HepG2 (cell line): ENCODE results near the gene RNASE7. TPM values are rescaled to one million over a fixed set of nuclear protein-coding genes. Genes with fewer than 3 reads are reported as not detected.

Experiments used
- CEBPZ ChIP-seq: IDR thresholded peaks from 2 replicates; pipeline ENCODE4 v1.6.1; 2012; ENCODE audit warnings: low read length, improper control_type of control experiment
- DBP ChIP-seq: sonication (generic); formaldehyde crosslinking; IDR thresholded peaks from 2 replicates; pipeline ENCODE4 v1.4.0; 2020; ENCODE audit warnings: missing genetic modification reagents; ENCODE audit errors: not compliant biosample characterization
- FOXP1 ChIP-seq, 2 experiments: fragments of 450-650 bp in 1 of 2; IDR thresholded peaks; 2 replicates each; pipeline ENCODE4 v1.6.1; 2017 to 2018; ENCODE audit warnings: antibody characterized with exemption in 1 of 2
- IRF9 ChIP-seq: sonication (generic); formaldehyde crosslinking; IDR thresholded peaks from 2 replicates; pipeline ENCODE4 v1.8.0; 2022; ENCODE audit warnings: missing genetic modification reagents, mild to moderate bottlenecking, borderline replicate concordance
- SNAPC5 ChIP-seq: sonication (generic); formaldehyde crosslinking; IDR thresholded peaks from 2 replicates; pipeline ENCODE4 v1.8.1; 2023; ENCODE audit warnings: mild to moderate bottlenecking, missing genetic modification reagents, borderline replicate concordance
- TBL1XR1 ChIP-seq: fragments of 150-350 bp; IDR thresholded peaks from 2 replicates; pipeline ENCODE4 v1.6.1; 2014; ENCODE audit warnings: borderline replicate concordance, low read length; ENCODE audit not compliant: partially characterized antibody
- THAP8 ChIP-seq: sonication (generic); formaldehyde crosslinking; IDR thresholded peaks from 2 replicates; pipeline ENCODE4 v1.5.1; 2020; ENCODE audit warnings: missing genetic modification reagents, mild to moderate bottlenecking, borderline replicate concordance
- ZBED4 ChIP-seq: sonication (generic); formaldehyde crosslinking; IDR thresholded peaks from 2 replicates; pipeline ENCODE4 v1.4.0; 2020; ENCODE audit warnings: missing genetic modification reagents, borderline replicate concordance
- ZBTB42 ChIP-seq: sonication (generic); formaldehyde crosslinking; IDR thresholded peaks from 2 replicates; pipeline ENCODE4 v1.5.0; 2020; ENCODE audit warnings: mild to moderate bottlenecking, missing genetic modification reagents
- ZNF234 ChIP-seq: sonication (generic); formaldehyde crosslinking; conservative IDR thresholded peaks from 2 replicates; pipeline ENCODE4 v1.5.1; 2020; ENCODE audit warnings: mild to moderate bottlenecking, missing genetic modification reagents
- ZNF282 ChIP-seq: fragments of 450-650 bp; IDR thresholded peaks from 2 replicates; pipeline ENCODE4 v1.6.1; 2018; ENCODE audit not compliant: partially characterized antibody
- ZNF362 ChIP-seq: sonication (generic); formaldehyde crosslinking; IDR thresholded peaks from 2 replicates; pipeline ENCODE4 v1.4.0; 2020; ENCODE audit warnings: missing genetic modification reagents, mild to moderate bottlenecking, borderline replicate concordance
- ZNF709 ChIP-seq: sonication (generic); formaldehyde crosslinking; IDR thresholded peaks from 2 replicates; pipeline ENCODE4 v1.5.0; 2020; ENCODE audit warnings: mild to moderate bottlenecking, missing genetic modification reagents
- polyA plus RNA-seq, 8 experiments: library from polyadenylated mRNA; depleted of rRNA in 3 of 8; stranded (reverse) in 7 of 8; unstranded in 1 of 8; fragments of >200 nt; fragmentation: Illumina TruSeq in 4 of 8; extraction: Trizol in 4 of 8; gene quantifications; 2 replicates each; pipeline versions ENCODE4 v1.2.1 to v1.2.3, GENCODE V29; 2011 to 2016; ENCODE audit warnings: low read depth in 4 of 8, missing spikeins in 1 of 8, mixed read lengths in 1 of 8; ENCODE audit not compliant: insufficient read depth in 1 of 8
- total RNA-seq, 5 experiments: library from RNA; depleted of rRNA; stranded (reverse); fragments of >200 nt; fragmentation: Illumina TruSeq; extraction: Trizol; gene quantifications; 2 replicates each; pipeline ENCODE4 v1.2.3, GENCODE V29; 2016; ENCODE audit warnings: low read depth in 1 of 5

RNASE7 gene
- total and polyA plus RNA-seq, 2 of the 13 experiments (the other 11 are each of a cell fraction or from before 2014, with no cell fraction given), result 0.04 TPM; not detected in 1

GRCh38 chr14:21054123-21054767, 12.1 kb downstream of the RNASE7 start (continued):
- TF ChIP-seq ZNF234 (CRISPR knock-in tag), result no peak
- peak; percentile 27 for TF ChIP-seq TBL1XR1
- TF ChIP-seq IRF9 (CRISPR knock-in tag), result 0 out of 2 replicates have a peak, but pooled peaks have one; percentile 33
- peak; percentile 73 for TF ChIP-seq FOXP1 (IDR thresholded peaks at IDR 0.05)
- peak; percentile 98 for TF ChIP-seq FOXP1 (CRISPR knock-in tag; IDR thresholded peaks at IDR 0.05)
- TF ChIP-seq SNAPC5 (CRISPR knock-in tag), result no peak; the same call in 1 of the 2 replicates
- TF ChIP-seq ZBTB42 (CRISPR knock-in tag), result peak; percentile 52; the same call in 1 of the 2 replicates
- TF ChIP-seq THAP8 (CRISPR knock-in tag), result no peak
- TF ChIP-seq ZBED4, result peak; percentile 90; the same call in 1 of the 2 replicates
- TF ChIP-seq ZNF362 (CRISPR knock-in tag), result peak; percentile 70; the same call in 1 of the 2 replicates
- TF ChIP-seq ZNF709 (CRISPR knock-in tag), result peak; percentile 89
- no peak for TF ChIP-seq DBP (CRISPR knock-in tag)
- TF ChIP-seq ZNF282, result no peak
- TF ChIP-seq CEBPZ, result no peak
